Kasumi-1 (cell line): ENCODE data around the gene SEC14L1.
"Not testable (repeated sequence)": the region's sequence is repeated elsewhere in the genome, so short reads cannot be mapped to it uniquely, and the experiment has no call there.

Experiments
- DNase-seq, 2 experiments: peaks; one replicate each; lab custom pipeline; 2025; lab: John Stamatoyannopoulos, UW

Gene SEC14L1

DNA sequence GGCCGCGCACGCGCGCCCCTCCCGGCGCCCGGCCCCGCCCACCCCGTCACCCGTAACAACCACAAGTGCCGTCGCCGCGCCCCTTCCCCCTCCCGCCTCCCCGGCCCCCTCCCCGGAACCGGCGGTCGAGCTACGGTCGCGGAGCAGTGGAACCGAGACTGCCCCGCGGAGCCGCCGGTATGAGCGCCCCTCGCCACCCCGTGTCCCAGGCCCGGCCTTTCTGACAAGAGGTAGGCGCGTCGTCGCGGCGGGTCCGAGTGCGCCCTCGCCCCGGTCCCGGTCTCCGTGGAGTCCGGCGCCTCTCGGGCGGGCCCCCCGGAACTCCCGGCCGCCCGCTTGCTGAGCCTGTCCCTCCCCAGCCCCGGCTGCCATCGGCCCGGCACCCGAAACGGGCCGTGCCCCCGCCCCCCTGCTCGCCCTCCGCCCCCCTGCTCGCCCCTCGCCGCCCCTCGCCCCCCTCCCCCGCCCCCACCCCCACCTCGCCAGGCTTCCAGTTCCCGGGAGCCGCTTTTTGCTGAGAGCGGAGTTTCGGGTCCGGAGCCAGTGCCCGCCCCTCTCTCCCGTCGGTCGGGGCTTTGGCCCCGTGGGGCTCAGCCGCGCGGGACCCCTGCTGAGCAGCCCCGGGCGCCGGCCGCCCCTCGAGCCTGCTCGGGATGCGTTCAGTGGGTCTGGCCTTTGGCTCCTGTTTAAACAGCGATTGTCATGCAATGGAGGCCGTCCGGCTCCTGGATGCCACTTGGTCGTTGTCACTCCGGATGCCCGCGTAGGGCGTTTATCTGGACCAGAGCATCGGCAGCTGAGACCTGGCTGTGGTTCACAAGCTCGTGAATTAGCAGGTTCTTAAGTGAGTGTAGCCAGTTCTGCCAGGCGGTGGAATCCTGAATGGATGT, at the start of gene SEC14L1:
Gene SEC14L1, plus strand, starts transcription at position 92 of the 890 bp plus-strand sequence. CDS start 2,628 bp downstream, outside the sequence.
- peak; percentile 13 to 26 for DNase-seq

DNA sequence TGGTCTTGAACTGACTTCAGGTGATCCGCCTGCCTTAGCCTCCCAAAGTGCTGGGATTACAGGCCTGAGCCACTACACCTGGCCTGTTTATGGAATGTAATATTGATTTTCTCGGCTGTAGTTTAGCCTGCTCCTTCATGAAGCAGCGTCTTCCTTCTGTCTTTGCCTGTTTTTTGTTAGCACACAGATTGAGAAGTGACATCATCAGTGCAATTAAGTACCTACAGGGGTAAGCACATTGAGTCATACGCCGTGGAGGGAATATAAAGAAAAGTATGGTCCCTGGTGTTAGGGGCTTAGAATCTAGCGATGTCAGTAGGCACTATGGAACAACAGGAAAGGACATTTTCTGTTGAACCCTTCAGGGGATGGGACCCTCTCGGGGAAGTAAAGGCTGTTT, 48.7 kb upstream of the SEC14L1 start:
- DNase-seq, result no peak

DNA sequence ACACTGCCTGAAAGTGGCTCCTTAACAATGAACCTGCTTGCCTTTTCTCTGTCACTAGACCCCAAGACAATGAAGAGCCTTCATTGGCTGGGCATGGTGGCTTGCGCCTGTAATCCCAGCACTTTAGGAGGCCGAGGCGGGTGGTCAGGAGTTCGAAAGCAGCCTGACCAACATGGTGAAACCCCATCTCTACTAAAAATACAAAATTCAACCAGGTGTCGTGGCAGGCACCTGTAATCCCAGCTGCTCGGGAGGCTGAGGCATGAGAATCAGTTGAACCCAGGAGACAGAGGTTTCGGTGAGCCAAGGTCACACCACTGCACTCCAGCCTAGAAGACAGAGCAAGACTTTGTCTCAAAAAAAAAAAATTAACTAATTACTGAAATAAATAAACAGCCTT, 45.3 kb upstream of the SEC14L1 start:
- DNase-seq, result no peak

DNA sequence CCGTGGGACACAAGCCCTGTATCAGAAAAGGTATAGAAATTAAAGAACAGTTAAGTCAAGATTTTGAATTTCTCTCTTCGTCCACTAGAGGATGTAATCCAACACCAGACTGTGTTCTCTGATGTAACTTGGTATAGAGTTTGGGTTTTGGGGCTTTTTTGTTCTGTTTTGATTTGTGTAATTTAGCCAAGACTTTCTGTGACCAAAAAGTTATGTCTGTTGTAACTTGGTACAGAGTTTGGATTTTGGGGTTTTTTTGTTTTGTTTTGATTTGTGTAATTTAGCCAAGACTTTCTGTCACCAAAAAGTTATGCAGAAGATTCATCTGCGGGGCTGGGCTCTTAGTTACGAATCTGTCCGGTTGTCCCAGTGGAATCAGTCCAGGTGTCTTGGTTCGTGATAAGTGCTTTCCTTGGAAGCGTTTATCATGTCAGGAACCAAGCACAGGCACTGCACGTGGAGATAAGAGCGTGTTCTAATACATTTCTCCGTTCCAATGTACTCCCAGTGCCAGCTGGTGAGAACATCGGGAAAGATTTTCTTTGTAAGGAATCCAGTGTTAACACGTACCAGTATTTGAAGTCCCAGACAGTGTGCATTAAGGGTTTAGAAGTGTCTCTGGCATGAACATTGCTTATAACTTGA, 44.1 kb upstream of the SEC14L1 start:
- peak; percentile 64 to 73 for DNase-seq

DNA sequence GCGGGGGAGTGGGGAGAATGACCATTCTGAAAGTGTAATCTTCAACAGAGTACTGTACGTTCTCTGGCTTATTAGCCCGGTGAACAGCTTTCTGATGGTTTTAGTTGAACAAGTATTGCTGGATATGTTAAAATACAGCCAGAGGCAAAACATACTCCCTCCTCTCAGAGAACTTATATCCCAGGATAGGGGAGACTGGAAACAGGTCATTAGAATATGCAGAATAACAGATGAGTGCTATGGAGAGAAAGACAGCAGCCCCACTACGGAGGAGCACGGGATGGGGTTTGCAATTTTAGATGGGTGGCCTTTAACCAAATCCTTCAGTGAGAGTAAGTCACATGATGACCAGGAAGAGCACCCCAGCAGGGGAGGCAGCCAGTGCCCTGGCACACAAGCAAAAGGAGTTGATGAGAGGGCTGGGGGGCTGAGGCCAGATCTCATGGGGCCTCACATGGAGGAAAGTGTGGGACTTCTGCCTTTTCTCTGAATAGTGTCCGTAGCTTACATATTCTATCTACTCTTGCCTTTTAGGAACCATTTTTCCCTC, 43.1 kb upstream of the SEC14L1 start:
- DNase-seq, result no peak

DNA sequence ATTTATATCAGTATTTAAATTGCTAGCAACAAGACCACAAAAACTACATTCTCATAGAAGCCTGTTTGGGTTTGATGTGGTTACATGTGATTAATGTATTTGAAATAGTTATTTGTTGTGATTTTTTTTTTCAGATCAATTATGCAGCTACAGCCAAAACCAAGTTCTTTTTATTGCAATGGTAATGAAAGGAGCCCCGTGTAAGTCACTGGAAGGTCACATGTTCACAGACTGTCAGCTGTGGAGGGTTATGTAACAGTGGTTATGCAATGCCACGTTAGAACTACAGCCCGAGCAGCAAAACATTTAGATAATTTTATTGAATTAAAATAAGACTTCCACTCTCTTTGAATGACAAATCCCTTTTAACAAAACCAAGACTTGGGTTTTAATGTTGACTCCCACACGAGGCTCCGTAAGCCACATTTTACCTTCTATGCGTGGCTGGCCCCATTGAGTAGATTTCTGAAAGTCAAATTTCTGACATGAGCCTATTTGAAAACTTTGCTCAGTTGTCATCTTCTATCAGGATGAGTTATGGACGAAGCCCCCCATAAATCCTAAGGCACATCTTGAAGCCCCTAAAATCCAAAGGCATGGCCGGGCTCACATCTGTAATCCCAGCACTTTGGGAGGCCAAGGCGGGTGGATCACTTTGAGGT, 41.8 kb upstream of the SEC14L1 start:
- peak; percentile 81 to 85 for DNase-seq

DNA sequence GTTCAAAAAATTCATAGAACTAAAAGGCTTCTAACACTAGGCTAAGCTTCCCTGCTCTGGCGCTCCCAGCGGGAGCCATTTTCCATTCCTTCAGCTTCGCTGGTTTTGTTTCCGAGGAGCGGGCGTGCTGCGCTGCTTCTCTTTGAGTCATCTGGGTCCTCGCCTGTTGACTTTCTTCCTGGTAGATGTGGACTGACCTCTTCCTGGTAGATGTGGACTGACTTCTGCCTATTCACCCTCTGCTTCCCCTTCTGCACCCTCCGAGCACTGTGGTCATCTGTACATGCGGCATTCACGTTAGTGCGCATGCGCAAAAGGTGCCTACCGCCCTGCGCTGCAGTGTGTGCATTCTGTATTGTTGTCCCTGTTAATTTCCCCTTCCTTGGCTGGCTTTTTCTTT, 40.8 kb upstream of the SEC14L1 start:
- no peak for DNase-seq

DNA sequence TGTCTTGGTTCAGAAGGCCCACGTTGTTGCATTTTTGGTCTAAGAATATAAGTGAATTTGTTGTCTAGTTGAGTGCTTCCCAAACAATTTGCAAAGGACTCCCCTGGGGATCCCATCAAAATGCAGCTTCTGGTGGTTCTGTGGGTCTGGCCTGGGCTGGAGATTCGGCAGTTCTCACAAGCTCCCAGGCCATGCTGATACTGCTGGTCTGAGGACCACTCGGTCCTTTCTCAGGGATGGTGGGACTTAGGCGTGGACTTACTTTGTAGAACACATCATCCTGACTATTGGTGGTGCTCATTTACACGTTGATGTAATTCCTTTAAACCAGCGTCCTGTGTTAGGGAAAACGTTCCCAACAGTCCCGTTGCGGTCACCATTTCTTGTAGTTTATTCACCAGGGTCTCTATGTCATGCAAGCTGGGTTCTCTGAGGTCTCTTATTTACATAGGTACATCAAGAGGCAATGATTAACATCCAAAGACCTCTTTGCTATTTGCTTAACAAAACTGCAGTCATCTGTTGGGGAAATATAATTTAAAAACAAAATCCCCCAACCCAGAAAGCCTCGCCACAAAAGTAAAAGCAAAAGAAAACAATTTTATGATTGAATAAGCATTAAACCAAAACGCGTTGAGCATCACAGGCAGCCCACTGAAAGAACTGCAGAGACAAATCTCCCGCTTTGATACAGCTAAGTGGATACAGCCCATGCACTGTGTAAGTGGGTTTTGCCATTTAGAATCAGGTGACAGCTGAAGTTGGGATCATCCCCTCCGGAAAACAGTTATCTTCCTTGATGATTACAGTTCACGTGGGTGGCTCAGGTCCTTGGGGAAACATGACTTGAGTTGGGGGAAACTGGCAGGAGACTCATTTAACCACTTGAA, 39.0 kb upstream of the SEC14L1 start:
- DNase-seq, result no peak

DNA sequence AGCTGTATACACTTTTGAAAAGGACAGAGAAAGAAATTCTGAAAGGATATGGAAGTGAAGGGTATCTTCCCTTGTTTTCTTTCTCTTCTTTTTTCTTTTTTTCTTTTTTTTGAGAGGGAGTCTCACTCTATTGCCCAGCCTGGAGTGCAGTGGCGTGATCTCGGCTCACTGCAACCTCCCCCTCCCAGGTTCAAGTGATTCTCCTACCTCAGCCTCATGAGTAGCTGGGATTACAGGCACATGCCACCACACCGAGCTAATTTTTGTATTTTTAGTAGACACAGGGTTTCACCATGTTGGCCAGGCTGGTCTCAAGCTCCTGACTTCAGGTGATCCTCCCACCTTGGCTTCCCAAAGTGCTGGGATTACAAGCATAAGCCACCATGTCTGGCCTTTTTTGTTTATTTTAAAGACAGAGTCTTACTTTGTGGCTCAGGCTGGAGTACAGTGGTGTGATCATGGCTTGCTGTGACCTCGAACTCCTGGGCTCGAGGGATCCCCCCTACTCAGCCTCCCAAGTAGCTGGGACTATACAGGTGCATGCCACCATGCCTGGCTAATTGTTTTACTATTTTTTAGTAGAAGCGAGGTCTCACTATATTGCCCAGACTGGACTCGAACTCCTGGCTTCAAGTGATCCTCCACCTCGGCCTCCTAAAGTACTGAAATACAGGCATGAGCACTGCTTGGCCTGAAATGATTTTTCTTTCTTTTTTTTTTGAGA, 38.2 kb upstream of the SEC14L1 start:
- DNase-seq, result not testable (repeated sequence)

DNA sequence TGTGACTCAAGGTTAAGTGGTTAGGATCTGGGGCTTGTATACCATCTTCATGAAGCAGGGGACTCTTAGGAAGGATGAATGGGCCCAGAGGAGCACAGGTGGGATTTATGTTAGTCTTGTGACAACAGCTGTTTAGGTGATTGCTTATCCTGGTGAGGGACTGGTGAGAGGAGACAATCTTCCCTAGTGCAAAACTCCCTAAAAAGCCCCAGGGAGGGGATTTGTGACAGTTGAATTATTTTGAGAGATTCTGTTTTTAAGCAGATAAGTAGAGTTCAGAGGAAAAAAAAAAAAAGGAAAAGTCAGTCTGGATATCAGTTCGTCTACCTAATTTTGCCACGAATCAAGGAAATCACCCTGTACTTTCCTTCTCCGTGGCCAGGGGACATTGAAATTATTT, 35.1 kb upstream of the SEC14L1 start:
- DNase-seq, result no peak

DNA sequence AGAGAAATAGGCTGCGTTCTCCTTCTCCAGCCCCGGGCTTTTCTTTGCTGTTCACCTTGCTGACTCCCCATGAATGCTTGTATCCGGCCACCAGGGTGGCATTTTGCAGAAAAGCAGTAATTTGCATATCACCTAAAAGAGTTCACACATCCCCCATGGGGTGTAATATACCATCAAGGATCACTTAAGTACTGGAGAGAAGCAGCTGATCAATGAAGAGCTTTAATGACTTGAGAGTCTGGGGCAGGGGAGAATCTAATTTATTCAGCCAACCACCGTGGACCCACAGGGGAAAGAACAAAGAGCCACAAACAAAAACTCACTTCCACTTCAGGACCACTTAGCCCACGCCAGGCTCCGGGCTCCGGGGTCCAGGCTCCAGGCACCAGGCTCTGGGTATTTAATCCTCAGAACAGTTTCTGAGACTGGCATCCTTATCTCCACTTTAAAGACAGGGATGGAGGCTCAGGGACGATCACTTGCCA, 33.9 kb upstream of the SEC14L1 start:
- DNase-seq, result no peak

DNA sequence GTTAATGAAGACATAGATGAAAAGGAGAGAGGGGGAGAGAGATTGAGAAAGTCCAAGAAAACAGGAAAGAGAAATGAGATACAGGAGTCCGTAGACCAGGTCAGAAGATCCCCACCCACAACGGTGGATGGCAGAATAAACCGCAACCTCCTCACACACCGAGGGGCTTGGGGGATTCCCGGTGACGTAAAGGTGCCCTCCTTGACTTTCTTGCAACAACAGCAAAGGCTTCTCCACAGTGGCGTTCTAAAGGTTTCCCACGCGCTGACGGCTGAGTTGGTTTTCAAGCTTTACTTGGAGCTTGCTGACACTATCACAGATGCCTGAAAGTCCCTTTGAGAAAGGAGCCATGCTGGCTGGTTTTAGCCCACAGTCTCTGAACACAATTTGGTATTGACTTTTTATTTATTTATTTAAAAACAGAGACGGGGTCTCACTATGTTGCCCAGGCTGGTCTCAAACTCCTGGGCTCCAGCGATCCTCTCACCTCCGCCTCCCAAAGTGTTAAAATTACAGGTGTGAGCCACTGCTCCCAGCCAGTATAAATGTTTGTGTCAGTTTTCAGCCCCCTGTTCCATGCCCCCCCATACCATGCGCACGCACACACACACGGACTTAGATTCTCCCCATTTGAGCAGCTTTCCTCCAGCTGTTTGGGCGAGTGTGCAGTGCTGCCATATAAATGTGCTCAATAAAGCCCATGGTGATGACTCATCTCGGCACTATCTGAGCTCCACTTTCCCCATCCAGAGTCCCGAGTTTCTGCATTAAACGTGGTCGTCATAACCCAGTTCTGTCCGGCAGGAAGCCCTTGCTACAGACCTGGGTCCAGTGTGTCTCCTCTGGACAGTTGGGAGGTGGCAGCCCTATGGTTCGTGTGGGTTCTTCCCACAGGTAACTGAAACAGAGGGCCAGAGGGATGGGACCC, 33.0 kb upstream of the SEC14L1 start:
- DNase-seq, result no peak

DNA sequence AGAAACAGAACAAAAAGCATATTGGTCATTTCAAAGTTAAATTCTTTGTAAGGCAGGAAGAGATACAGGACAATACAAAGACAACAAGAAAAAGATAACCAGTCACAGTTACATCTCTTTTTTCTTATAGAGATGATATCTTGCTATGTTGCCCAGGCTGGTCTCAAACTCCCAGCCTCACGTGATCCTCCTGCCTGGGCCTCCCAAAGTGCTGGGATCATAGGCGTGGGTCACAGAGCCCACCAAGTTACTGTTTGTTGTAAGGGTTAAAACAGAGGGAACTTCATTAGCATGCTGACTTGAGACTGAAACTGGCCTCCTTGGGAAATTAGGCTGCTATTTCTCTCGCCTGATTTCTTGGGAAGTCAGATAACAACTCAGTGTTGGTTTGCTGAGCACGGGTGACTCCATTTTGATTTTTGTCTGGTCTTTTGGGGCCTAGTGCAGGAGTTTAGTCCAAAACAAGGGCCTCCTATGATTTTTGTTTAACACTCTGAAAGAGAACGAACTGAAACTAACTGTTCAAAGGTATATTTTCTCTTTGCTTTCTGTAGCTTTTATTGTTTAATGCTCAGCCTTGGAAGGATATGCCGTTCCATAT, 31.5 kb upstream of the SEC14L1 start:
- DNase-seq, result no peak

DNA sequence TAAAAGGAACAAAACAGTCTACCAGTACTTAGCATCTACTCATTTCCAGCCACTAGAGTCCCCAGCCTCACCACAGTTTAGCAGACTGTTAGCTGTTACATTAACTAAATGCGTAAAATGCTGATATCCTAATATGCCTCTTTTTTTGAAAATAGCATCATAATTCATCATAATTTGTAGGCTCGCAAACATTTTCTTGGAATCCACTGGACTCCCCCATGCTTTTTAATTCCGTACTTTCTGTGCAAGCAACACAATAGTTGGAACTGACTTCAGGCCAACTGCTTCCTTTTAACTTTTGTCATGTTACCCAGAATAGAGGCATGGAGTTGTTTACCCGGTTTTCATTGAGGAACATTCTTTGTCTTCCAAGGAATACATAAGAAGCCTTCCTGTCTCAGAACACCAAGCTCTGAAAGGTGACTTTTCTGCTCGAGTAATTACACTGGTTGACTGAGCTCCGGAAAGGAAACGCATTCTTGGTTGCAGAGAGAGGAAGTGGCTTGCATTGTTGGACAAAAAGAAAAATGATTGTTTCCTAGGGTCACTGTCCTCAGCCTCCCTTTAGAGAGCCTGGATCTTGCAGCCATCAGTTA, 30.9 kb upstream of the SEC14L1 start:
- peak; percentile 49 for DNase-seq

DNA sequence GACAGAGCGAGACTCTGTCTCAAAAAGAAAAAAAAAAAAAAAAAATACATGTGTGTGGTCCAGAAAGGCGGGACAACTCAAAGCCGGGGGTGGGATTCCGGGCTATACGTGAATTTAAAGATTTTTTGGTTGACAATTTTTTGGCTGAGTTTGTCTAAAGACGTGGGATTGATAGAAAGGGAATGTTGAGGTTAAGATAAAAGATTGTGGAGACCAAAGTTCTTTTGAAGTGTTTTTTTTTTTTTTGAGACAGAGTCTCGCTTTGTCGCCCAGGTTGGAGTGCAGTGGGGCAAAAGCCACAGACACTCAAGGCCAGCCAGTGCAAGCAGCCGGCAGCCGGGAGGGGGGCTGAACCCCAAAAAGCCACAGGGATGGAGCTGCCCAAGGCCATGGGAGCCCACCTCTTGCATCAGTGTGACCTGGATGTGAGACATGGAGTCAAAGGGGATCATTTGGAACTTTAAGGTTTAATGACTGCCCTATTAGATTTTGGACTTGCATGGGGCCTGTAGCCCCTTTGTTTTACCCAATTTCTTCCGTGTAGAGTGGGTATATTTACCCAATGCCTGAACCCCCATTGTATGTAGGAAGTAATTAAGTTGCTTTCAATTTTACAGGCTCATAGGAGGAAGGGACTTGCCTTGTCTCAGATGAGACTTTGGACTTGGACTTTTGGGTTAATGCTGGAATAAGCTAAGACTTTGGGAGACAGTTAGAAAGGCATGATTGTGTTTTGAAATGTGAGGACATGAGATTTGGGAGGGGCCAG, 29.4 kb upstream of the SEC14L1 start:
- not testable (repeated sequence) for DNase-seq

DNA sequence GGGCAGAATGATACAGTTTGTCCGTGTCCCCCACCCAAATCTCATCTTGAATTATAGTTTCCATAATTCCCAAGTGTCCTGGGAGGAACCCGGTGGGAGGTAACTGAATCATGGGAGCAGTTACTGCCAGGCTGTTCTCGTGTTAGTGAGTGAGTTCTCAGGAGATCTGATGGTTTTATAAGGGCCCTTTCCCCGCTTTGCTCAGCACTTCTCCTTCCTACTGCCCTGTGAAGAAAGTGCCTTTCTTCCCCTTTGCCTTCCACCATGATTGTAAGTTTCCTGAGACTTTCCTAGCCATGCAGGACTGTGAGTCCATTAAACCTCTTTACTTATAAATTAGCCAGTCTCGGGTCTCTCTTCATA, 28.9 kb upstream of the SEC14L1 start:
- DNase-seq, result no peak

DNA sequence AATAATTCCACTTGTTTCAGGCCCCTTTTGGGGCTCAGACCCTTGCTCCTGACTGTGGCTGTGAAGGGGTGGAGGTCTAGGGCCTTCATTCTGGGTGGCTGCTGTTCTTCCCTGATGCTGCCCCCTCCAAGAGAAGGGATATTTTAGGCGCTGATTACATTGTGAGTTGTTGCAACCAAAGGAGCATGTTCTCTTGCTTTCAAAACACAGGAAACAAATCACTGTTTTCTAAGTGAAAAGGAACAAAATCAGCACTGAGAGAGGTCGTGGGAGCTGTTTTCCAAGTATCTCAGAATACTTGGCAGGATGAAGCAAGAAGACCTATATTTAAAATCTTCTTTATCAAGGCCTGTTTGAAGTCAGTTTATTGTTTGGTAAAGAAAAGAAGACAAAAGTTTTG, 25.3 kb upstream of the SEC14L1 start:
- DNase-seq, result no peak

DNA sequence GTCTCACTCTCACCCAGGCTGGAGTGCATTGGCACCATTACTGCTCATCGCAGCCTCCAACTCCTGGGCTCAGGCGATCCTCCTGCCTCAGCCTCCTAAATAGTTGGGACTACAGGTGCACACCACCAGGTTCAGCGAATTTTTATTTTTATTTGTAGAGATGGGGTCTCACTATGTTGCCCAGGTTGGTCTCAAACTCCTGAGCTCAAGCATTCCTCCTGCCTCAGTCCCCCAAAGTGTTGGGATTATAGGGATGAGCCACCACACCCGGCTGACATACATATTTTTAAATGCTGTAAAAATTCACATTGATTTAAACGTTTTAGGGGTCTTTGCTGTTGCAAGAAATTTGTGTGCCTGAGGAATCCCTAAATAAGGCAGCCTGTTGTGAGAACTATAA, 24.8 kb upstream of the SEC14L1 start:
- DNase-seq, result no peak
